HCT116 (cell line): ENCODE results near the gene TMOD1.

Experiments
- CEBPB ChIP-seq: IDR thresholded peaks from 2 replicates; pipeline ENCODE4 v1.6.1; 2012; ENCODE audit warnings: low read depth
- ELF1 ChIP-seq: IDR thresholded peaks from 2 replicates; pipeline ENCODE4 v1.6.1; 2012; ENCODE audit warnings: low read depth, borderline replicate concordance
- EZH2 ChIP-seq: fragments of 200-600 bp; sonication (generic); IDR thresholded peaks from 2 replicates; pipeline ENCODE4 v1.6.1; 2017; ENCODE audit warnings: antibody characterized with exemption, mixed run types
- EZH2phosphoT487 ChIP-seq: fragments of 200-600 bp; IDR thresholded peaks from 2 replicates; pipeline ENCODE4 v1.6.1; 2018; ENCODE audit warnings: antibody characterized with exemption, borderline replicate concordance
- JUND ChIP-seq: IDR thresholded peaks from 2 replicates; pipeline ENCODE4 v1.6.1; 2012
- POLR2A ChIP-seq: IDR thresholded peaks from 2 replicates; pipeline ENCODE4 v1.7.0; 2011; ENCODE audit warnings: borderline replicate concordance; ENCODE audit not compliant: insufficient read depth, insufficient read length; ENCODE audit errors: extremely low read depth
- POLR2AphosphoS5 ChIP-seq: IDR thresholded peaks from 2 replicates; pipeline ENCODE4 v1.6.1; 2011; ENCODE audit warnings: mild to moderate bottlenecking, low read depth, low read length, moderate library complexity
- RAD21 ChIP-seq: IDR thresholded peaks from 2 replicates; pipeline ENCODE4 v1.6.1; 2012; ENCODE audit warnings: low read depth, mild to moderate bottlenecking
- SIN3A ChIP-seq: IDR thresholded peaks from 2 replicates; pipeline ENCODE4 v1.6.1; 2012; ENCODE audit warnings: low read depth
- SP1 ChIP-seq: IDR thresholded peaks from 2 replicates; pipeline ENCODE4 v1.6.1; 2012; ENCODE audit warnings: low read depth
- TF ChIP-seq, protein P1 (sequence below): IDR thresholded peaks from 2 replicates; pipeline ENCODE4 v1.6.1; 2011; ENCODE audit warnings: mild to moderate bottlenecking, low read length, moderate library complexity; ENCODE audit not compliant: insufficient replicate concordance; ENCODE audit errors: extremely low read depth
- TF ChIP-seq, protein P2 (sequence below): IDR thresholded peaks from 2 replicates; pipeline ENCODE4 v1.6.1; 2012
- TF ChIP-seq, protein P3 (sequence below), 3 experiments: fragments of 200-600 bp in 1 of 3; sonication (generic) in 1 of 3; IDR thresholded peaks in 2 of 3; conservative IDR thresholded peaks in 1 of 3; 2 replicates each; pipeline ENCODE4 v1.5.1; 2012 to 2017; ENCODE audit warnings: low read depth in 2 of 3, low read length in 2 of 3, antibody characterized with exemption in 1 of 3, borderline replicate concordance in 1 of 3, control low read depth in 1 of 3, mild to moderate bottlenecking in 1 of 3, mixed read lengths in 1 of 3, mixed run types in 1 of 3, moderate library complexity in 1 of 3; ENCODE audit not compliant: insufficient read depth in 1 of 3
- TF ChIP-seq, protein P4 (sequence below): IDR thresholded peaks from 2 replicates; pipeline ENCODE4 v1.6.1; 2012; ENCODE audit warnings: low read depth

DNA sequence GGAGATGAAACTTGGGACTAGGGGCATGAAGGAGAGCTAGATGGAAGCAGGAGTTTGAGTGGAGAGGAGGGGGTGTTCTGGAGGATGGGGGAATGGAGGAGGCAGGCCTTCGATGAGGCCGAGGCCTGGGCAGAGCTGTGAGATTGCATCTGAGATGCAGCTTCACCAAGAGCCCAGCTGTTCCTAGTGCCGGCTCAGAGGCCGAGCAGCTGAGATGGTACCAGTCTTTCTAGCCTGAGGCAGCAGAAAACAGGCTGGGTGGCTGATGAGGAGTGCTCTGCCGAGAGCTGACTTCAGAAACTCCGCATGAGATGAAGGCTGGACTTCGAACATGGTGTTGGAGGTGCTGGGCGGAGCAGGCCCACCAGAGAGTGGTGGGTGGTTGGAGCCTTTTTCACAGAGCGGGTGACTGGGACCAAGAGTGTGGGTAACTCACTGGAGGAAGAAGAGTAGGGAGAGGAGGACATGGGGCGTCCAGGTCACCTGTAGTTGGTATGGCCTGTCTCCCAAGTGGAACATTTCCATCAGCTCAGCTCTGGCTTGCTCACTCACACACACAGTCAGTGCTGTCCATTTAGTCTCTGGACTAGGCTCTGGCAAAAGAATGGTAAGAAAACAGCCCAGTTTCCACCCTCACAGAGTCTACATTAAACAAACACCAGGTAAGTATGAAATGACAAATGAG, 54.7 kb downstream of the TMOD1 start:
- TF ChIP-seq POLR2A (no peak), CEBPB (no peak), POLR2AphosphoS5 (no peak), JUND (no peak), EZH2 (no peak), EZH2phosphoT487 (no peak), SP1 (no peak), SIN3A (no peak), ELF1 (no peak), RAD21 (no peak)
- TF ChIP-seq, protein P1, sequence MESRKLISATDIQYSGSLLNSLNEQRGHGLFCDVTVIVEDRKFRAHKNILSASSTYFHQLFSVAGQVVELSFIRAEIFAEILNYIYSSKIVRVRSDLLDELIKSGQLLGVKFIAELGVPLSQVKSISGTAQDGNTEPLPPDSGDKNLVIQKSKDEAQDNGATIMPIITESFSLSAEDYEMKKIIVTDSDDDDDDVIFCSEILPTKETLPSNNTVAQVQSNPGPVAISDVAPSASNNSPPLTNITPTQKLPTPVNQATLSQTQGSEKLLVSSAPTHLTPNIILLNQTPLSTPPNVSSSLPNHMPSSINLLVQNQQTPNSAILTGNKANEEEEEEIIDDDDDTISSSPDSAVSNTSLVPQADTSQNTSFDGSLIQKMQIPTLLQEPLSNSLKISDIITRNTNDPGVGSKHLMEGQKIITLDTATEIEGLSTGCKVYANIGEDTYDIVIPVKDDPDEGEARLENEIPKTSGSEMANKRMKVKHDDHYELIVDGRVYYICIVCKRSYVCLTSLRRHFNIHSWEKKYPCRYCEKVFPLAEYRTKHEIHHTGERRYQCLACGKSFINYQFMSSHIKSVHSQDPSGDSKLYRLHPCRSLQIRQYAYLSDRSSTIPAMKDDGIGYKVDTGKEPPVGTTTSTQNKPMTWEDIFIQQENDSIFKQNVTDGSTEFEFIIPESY: no peak
- TF ChIP-seq, protein P2, sequence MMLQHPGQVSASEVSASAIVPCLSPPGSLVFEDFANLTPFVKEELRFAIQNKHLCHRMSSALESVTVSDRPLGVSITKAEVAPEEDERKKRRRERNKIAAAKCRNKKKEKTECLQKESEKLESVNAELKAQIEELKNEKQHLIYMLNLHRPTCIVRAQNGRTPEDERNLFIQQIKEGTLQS: no peak
- TF ChIP-seq, protein P3, sequence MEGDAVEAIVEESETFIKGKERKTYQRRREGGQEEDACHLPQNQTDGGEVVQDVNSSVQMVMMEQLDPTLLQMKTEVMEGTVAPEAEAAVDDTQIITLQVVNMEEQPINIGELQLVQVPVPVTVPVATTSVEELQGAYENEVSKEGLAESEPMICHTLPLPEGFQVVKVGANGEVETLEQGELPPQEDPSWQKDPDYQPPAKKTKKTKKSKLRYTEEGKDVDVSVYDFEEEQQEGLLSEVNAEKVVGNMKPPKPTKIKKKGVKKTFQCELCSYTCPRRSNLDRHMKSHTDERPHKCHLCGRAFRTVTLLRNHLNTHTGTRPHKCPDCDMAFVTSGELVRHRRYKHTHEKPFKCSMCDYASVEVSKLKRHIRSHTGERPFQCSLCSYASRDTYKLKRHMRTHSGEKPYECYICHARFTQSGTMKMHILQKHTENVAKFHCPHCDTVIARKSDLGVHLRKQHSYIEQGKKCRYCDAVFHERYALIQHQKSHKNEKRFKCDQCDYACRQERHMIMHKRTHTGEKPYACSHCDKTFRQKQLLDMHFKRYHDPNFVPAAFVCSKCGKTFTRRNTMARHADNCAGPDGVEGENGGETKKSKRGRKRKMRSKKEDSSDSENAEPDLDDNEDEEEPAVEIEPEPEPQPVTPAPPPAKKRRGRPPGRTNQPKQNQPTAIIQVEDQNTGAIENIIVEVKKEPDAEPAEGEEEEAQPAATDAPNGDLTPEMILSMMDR (IDR thresholded peaks at IDR 0.05 in 2 of 3, conservative IDR thresholded peaks at IDR 0.05 in 1 of 3; ENCODE audit: borderline replicate concordance in 1 of 3, insufficient read depth in 1 of 3, low read depth in 2 of 3, low read length in 2 of 3): no peak
- TF ChIP-seq, protein P4, sequence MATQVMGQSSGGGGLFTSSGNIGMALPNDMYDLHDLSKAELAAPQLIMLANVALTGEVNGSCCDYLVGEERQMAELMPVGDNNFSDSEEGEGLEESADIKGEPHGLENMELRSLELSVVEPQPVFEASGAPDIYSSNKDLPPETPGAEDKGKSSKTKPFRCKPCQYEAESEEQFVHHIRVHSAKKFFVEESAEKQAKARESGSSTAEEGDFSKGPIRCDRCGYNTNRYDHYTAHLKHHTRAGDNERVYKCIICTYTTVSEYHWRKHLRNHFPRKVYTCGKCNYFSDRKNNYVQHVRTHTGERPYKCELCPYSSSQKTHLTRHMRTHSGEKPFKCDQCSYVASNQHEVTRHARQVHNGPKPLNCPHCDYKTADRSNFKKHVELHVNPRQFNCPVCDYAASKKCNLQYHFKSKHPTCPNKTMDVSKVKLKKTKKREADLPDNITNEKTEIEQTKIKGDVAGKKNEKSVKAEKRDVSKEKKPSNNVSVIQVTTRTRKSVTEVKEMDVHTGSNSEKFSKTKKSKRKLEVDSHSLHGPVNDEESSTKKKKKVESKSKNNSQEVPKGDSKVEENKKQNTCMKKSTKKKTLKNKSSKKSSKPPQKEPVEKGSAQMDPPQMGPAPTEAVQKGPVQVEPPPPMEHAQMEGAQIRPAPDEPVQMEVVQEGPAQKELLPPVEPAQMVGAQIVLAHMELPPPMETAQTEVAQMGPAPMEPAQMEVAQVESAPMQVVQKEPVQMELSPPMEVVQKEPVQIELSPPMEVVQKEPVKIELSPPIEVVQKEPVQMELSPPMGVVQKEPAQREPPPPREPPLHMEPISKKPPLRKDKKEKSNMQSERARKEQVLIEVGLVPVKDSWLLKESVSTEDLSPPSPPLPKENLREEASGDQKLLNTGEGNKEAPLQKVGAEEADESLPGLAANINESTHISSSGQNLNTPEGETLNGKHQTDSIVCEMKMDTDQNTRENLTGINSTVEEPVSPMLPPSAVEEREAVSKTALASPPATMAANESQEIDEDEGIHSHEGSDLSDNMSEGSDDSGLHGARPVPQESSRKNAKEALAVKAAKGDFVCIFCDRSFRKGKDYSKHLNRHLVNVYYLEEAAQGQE: no peak
